T-helper 9 cell (primary cell): Measurements from ENCODE around the gene NRXN2.

Experiments used
- DNase-seq: peaks from one replicate; pipeline ENCODE4 v3.0.0-alpha.2; 2020

Gene NRXN2

DNA sequence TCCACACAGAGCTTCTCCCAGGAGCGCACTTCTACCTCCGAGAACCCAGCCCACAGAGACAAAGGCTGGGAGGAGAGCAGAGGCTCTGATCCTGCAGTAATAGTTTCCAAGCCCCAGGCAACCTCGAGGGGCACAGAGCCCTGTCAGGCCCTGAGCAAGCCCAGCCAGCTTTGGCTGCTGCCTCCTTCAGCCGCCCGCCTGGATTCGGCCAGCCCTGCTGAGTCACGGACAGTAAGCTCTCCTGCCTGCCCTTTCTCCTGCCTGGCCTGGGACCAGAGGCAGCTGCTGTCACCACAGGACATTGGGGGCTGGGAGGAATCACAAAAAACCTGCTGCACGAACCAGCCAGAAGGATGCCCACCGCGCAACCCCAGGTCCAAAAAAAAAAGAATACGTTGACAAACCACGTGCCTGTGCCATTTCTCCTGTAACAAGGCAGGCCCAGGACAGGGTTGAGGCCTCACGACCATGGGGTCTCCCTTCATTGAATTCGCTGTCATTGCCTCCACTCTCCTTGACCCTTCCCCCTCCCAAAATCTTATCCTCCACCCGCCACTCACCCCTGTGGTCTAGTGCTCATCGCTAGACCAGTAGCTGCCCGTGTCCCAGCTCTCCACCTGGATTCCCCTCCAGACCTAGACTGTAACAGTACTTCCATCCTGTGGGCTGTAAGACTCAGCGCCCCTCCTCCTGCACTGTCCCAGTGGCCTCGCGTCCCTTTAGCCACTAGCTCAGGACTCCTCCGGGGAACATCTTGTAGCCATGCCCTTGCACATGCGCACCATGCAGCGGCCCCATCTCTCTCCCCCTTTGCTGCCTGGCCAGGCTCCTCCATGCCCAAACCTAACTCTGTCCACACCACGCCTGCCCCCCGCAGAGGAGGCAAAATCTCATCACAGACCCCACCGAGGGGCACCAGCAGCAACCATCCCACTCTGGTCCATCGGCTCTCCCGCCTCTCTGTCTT, 139.4 kb downstream of the NRXN2 start:
- DNase-seq, result no peak

DNA sequence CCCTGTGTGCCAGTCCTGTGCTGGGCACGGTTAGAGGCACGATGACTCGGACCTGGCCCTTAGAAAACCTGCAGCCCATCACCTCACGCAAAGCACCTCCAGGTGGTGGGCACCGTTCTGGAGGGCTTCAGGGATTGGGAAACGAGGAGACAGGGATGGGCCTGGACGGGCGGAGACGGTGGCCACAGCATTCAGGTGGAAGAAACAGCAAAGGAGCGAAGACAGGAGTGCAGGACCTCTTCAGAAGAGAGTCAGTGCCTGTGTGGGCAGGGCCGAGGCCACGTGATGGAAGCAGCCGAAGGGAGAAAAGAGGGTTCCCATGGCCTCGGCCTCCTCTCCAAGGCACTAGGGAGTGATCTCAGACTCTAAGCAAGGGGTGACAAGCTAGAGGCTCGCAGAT, 140.1 kb downstream of the NRXN2 start:
- DNase-seq, result no peak

DNA sequence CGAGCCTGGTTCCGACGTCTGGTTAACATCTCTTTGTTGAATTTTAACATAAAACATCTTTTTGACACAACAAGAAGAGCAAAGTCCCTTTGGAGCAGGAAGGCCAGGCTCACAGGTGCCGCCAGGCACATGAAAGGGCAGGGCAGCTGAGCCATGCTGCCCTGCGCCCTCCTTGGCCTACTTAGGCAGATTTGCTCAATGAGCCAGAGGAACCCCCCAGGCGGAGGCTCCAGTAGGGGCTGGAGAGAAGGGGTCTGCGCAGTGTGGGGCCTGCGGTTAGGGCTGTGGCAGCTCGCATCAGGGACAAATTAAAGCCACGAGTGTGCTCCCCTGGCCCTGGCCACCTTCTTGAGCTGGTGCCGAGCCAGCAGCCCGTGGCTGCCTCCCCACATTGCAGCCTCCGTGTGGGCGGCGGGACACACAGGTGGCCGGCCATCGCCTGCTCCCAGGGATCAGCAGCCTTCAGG, 141.9 kb downstream of the NRXN2 start:
- no peak for DNase-seq

DNA sequence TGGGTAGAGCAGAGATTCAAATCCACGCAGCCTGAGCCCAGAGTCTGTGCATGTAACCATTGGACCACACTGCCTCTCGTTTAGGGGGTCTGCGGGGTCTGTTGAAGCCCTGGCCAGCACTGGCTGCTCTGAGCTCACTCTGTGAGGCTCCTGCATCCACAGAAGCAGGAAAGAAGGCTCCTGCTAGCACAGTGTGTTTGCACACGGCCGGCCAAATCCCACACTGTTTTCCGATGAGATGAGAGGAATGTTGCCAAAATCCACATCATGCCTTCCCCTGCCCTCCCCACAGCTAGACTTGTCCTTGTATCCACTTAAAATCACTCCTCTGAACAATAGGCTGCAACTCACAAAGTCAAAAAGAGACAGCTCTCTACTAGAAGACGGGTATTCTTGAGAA, 142.6 kb downstream of the NRXN2 start:
- DNase-seq, result no peak

DNA sequence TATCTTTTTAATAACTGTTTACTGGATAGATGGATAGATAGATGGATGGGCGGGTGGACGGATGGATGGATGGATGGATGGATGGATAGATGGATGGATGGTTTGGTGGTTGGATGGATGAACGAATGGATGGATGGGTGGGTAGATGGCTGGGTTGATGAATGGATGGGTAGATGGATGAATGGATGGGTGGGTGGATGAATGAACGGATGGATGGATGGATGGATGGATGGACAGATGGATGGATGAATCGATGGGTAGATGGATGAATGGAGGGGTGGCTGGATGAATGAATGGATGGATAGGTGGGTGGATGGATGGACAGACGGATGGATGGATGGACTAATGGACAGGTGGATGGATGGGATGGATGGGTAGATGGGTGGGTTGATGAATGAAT, 145.8 kb downstream of the NRXN2 start:
- DNase-seq, result no peak

DNA sequence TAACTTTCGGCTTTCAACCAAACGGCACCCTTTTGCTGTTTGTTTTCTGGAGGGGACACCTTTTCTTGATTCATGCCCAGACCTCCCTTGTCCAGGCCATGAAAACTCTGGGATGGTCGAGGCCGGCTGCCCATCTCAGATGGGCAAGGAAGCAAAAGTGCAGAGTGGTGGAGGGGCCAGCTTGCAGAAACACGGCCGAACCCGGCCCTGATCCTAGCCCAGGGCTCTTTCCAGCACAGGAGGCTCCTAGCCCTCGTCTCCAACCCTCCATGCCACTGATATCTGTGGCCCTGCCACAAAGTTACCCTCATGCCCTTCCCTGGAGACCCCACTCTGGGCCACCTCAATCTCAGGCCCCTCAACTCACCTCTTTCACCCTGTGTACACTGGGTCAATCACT, 150.9 kb downstream of the NRXN2 start:
- DNase-seq, result no peak

DNA sequence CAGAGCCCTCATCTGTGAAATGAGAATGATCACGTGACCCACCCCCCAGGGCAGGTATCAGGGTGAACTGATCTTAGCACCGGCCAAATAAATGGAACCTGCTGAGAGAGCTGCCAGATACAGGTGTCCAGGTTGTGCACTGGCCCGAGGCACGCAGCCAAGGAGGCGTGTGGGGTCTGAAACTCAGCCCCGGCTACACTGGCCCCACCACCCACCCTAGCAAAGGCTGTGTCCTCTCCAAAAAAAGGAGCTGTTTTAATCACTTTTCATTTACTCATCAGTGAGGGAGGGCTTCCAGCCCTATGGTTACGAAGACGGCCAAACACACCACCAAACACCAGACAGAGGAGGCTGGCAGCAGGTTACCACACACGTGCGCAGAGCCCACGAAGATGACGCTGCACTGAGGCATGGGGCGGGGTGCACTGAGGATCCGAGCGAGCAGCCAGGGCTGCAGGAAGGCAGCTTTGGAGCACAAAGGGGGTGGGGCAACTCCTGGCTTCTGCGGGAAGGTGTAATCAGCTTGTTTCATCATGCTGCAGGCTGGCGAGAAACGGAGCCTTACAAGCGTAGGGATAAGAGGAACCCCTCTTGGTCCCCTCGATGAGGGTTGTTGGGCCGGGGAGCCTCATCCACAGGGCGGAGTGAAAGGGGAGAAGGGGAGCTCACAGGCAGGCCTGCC, 151.4 kb downstream of the NRXN2 start:
- DNase-seq, result no peak

DNA sequence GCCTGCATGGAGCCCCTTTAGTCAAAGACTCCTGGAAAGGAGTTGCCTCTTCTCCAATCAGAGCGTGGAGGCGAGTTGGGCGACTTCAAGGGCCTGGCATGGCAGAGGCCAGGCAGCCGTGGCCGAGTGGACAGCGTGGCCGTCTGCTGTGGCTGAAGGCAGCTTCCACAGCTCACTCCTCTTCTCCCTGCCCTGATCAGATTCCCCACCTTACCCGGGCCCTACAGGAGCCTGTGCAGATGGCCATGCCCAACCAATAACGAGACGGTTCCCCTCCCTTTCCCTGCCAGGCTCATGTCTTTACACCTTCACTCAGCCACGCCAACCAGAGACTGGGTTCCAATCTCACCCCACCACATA, 152.0 kb downstream of the NRXN2 start:
- no peak for DNase-seq

DNA sequence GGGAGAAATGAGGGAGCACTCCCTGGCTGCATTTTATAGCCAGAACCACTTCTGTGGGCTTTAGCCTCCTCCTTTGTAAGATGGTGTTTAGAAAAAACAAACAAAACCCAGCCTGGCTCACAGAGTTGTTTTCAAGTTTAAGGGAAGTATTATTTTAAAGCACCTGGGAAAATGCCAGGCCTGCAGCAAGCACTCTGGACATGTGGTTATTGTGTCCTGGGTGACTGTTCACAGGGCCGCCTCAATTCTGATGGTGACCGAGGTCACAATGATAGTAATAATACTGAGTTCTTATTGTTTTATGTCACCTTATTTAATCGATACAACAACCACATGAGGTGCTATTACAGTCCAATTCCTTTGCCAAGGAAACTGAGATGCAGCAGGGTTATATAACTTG, 152.7 kb downstream of the NRXN2 start:
- DNase-seq, result no peak

DNA sequence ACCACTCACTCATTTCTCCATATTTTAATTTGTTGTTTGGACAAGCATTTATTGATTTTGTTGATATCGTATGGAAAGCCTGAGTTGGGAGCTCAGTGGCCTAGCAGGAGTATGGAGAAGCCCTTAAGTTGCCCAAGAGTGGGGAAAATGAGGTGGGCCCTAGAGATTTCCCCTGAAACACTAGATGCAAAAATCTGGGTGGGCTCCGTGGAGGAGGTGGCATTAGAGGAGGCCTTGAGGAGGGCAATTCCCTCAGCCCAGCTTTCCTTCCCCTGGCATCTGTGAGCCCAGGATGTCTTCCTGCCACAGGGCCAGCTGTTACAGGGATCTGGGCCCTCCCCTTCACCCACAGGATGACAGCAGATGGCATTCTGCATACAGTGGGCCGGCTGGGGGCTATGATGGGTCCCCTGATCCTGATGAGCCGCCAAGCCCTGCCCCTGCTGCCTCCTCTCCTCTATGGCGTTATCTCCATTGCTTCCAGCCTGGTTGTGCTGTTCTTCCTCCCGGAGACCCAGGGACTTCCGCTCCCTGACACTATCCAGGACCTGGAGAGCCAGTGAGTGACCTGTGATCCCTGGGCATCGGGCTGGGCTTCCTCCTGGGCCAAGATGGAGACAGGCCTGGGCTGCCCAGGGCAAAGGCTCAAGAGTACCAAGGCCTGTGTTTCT, 153.6 kb downstream of the NRXN2 start:
- no peak for DNase-seq

DNA sequence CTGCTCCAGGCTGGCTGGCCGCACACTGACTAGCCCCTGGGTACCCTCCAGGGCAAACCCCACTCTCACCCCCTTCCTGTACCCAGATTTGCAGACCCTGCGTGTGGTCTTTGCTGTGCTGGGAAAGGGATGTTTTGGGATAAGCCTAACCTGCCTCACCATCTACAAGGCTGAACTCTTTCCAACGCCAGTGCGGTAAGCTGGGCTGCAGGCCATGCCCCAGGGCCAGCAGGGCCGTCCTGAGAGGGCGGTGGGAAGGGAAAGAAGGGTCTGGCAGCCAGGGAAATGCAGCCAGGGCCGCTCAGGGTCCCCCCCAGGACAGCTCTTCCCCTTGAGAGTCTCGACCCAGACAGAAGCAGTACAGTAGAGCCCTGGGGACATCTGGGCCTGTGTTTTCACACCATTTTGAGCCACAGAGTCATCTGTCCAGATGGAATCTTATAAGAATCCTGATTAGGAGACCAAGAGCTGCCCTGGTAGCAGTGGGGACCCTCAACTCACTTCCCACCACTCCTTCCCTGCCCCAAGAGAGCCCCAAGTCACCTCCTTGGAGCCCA, 154.3 kb downstream of the NRXN2 start:
- no peak for DNase-seq

DNA sequence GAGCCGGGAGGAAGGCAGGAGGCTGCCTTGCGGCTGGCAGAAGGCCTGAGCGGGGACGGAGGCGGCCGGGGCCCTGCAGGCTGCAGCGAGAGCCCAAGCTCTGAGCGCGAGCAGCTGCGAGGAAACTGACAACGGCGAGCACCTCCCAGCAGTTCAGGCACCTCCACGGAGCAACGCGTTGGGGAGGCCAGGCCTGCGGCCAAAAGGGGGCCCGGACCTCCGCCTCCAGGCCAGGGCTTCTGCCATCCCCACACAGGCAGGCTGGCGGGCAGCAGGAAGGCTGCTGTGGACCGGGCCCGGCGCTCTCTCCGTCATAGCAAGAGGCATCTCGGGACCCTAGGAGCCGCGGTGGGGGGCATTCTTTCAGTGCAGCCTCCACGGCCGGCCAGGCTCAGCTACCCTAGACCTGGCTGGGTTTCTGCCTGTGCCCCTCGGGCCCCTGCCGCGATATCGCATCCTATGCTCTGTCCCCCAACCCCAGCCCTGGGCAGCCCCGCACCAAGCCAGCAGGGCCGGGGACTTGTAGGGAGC, 154.9 kb downstream of the NRXN2 start:
- no peak for DNase-seq

DNA sequence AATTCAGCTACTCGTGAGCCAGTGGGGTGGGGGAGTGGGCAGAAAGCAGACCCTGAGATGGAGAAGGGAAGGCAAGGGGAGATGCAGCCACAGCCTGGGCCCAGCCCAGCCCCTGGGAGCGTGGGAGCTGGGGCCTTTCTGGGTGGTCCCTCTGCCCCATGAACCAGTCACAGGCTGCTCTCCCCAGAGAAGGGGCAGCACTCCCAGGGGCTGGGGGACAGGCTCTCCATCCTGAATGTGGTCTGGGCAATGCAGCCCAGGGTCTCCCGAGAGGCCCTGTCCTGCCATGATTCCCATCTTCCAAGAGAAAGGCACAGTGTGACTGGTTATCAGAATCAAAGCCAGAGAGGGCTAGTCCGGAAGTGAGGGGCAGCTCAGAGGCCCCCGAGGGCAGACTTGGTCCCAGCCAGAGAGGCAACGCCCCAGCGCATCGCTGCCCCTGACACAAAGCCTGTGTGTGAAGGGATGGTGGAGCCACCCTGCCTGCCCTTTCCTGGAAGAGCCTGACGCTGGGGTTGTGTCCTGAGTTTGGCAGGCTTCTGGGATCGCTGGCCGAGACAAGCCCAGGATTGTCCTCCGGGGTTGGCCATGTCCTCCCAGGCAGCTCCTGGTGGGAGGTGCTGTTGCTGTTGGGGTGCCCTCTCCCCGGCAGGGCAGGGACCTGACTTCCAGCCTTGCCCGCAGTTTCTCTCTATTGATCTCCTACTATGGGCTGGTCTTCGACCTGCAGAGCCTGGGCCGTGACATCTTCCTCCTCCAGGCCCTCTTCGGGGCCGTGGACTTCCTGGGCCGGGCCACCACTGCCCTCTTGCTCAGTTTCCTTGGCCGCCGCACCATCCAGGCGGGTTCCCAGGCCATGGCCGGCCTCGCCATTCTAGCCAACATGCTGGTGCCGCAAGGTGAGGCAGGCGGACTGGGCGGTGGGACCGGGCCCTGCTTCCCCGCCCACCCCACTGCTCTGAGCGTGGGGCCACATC, 155.8 kb downstream of the NRXN2 start:
- DNase-seq, result no peak

DNA sequence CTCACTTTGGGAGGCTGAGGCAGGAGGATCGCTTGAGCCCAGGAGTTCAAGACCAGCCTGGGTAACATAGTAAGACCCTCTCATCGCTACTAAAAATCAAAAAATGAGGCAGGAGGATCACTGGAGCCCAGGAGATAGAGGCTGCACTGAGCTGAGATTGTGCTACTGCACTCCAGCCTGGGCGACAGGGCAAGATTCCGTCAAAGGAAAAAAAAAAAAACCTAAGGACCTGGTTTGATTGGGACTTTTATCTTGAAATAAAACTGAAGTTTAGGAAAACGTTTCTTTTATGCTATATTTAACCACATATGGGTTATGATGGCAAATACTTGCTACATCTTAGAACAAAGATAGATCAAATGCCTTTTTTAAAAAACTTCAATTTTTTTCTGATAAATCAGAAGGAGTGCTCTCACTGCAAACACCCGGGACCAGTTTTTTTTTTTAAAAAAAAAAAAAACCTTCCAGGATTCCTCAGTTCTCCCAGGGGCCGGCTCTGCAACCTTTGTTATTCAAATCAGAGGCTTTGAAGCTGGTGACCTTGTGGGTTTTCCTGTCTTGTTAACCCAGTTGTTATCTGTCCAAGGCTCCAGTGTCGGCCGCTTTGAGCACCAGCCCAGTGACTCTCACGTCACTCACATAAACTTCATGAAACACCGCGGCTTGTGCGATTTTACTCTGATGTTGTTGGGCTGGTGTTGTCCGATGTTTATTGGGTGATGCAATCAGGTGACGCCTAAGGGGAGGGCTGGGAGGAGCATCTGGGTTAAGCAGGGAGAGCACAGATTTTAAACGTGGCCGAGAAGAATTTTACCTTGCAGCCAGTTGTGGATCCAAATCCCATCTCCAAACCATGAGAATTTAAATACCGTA, 156.7 kb downstream of the NRXN2 start:
- DNase-seq, result no peak

DNA sequence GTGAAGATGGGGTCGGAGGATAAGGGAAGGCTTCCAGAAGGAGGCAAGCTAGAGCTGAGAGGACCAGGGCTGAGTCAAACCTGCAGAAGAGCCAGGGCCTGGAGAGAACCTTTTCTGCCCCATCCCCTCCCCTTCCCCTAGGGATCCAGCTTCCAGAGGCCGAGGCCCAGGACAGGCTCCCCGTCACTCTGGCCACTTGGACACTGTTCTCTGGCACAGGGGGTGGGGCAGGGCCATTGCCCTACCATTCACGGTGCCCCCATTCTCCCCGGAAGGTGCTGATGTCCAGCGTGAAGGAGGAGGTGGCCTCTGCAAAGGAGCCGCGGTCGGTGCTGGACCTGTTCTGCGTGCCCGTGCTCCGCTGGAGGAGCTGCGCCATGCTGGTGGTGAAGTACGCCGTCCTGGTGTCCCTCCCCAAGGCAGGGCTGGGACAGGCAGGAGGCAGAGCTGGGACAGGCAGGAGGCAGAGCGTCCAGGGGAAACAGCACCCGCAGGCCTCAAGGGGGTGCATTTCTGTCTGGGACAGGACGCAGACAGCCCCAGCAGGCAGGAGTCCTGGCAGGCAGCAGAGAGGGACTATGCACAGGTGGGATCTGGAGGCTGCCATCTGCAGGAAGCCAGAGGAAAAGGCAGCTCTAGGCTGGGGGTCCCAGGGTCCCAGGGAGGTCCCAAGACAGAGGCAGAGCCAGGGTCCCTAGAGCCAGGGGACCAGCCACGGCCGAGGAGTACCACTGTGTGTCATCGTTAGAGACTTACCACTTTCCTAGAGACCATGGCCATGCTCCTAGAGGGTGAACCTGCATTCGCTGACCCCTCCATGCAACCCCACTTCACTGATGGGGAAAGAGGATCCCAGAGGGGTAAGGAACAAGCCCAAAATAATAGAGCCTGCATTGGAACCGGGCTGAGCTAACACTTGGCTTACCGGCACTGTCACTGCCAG, 157.8 kb downstream of the NRXN2 start:
- no peak for DNase-seq

DNA sequence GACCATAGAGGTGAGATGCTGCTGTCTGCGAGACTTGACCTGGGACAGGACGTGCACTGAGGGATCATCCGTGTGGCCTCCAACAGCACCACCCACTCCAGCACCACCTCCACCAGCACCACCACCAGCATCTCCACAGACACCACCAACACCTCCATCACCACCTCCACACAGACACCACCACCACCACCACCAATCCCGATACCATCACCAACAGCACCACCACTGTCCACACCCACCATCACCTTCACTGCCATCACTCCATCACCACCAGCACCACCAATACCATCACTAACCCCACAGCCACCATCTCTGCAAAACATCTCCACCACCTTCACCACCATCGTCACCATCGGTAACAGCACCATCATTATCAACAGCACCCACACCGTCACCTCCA, 158.6 kb downstream of the NRXN2 start:
- no peak for DNase-seq

DNA sequence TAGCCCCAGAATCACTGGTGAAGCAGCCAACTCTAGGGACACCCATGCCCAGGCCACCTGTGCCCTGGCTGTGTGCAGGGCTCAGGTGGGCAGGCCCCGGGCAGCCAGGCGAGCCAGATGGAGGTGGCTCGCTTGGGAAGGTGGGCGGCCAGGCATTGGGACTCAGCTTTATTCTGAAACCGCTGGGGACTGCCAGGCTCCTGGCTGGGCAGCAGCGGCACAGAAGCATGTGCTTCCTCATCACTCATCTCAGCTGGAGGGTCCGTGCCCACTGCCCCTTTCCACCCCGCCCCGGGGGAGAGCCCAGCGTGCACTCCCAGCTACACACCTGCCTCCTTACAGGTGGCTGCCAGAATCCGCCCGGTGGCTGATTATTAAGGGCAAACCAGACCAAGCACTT, 159.0 kb downstream of the NRXN2 start:
- DNase-seq, result no peak

DNA sequence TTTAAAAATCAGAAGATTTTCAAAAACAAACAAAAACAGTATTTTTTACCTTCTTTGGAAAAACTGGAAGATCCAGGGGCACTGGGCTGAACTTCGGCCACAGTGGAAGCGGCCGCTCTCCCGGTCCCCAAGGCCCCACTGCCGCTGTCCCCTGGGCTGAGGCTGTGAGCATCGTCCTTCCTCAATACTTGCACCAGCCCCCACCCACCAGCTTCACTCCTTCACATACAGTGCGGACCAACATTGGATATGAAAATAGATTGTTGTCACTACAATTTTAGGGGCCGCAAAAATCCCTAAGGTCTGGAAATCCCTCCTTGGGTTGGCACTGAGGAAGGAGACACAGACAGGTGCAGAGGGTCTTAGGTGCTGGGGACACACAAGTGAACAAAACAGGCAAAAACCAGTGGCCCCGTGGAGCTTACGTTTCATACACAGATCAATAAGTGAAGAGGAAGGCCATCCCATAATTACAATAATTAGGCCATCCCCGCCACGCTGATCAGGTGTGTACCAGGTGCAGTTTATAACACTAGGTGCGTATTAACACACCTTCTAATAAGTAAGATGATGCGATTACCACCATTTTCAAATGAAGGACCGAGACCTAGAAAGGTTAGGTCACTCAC, 160.2 kb downstream of the NRXN2 start:
- DNase-seq, result no peak
